GM19468 (cell line): ENCODE measurements around the gene APAF1.
"Not testable (repeated sequence)": the region's sequence is repeated elsewhere in the genome, so short reads cannot be mapped to it uniquely, and the experiment has no call there.

Experiments used
- ATAC-seq: cut with Tn5 transposase; IDR thresholded peaks from one replicate; pipeline ENCODE4 v1.9.1; 2021; ENCODE audit warnings: mild to moderate bottlenecking, moderate library complexity, moderate number of reproducible peaks; ENCODE audit not compliant: unreplicated experiment; ENCODE audit errors: extremely low read depth

The APAF1 gene

GRCh38 chr12:98751580-98752115 lies 106.6 kb downstream of the APAF1 start:
- ATAC-seq = no peak

GRCh38 chr12:98752726-98753125 lies 107.6 kb downstream of the APAF1 start:
- no peak for ATAC-seq

GRCh38 chr12:98754095-98754494 lies 109.0 kb downstream of the APAF1 start:
- peak; percentile 99 for ATAC-seq

GRCh38 chr12:98755855-98756254 lies 110.8 kb downstream of the APAF1 start:
- not testable (repeated sequence) for ATAC-seq

GRCh38 chr12:98757455-98757854 lies 112.4 kb downstream of the APAF1 start:
- ATAC-seq = no peak

- ATAC-seq = no peak
Measured at GRCh38 chr12:98758331-98758730, 113.2 kb downstream of the APAF1 start.

- ATAC-seq = no peak
Measured at GRCh38 chr12:98763656-98764055, 118.6 kb downstream of the APAF1 start.

GRCh38 chr12:98767248-98767647 lies 122.2 kb downstream of the APAF1 start:
- no peak for ATAC-seq

- ATAC-seq = no peak
Measured at GRCh38 chr12:98769068-98769467, 124.0 kb downstream of the APAF1 start.

- ATAC-seq = no peak
Measured at GRCh38 chr12:98770230-98770629, 125.1 kb downstream of the APAF1 start.

GRCh38 chr12:98771811-98772752 lies 127.0 kb downstream of the APAF1 start:
- ATAC-seq = no peak

- no peak for ATAC-seq
Measured at GRCh38 chr12:98772818-98773217, 127.7 kb downstream of the APAF1 start.

- ATAC-seq = no peak
Measured at GRCh38 chr12:98780261-98780660, 135.2 kb downstream of the APAF1 start.

- ATAC-seq = no peak
Measured at GRCh38 chr12:98783420-98783819, 138.3 kb downstream of the APAF1 start.
